Upper lobe of left lung (tissue), 6 donors: ENCODE measurements around the gene UBL5. TPM values are rescaled to one million over a fixed set of nuclear protein-coding genes. Genes with fewer than 3 reads are reported as not detected.

ENCODE experiments used
- ATAC-seq, 2 donors: fragments of 200-7000 bp; cut with Tn5 transposase; one replicate each; pipeline ENCODE4 v1.9.1; 2022; ENCODE audit warnings: mild to moderate bottlenecking in 2 of 2, moderate library complexity in 2 of 2; ENCODE audit not compliant: low FRiP score in 2 of 2
- DNase-seq, 2 donors: peaks; one replicate each; pipeline ENCODE4 v3.0.0-alpha.2; 2019 to 2020
- H3K27ac ChIP-seq, 4 donors: fragments of 200-600 bp; sonication (generic); one replicate each; pipeline ENCODE4 v1.5.1; 2016 to 2019
- H3K27me3 ChIP-seq, 4 donors: fragments of 200-600 bp; sonication (generic); one replicate each; pipeline ENCODE4 v1.5.1; 2017 to 2019
- H3K36me3 ChIP-seq, 4 donors: fragments of 200-600 bp; sonication (generic); one replicate each; pipeline ENCODE4 v1.5.1; 2016 to 2019
- H3K4me1 ChIP-seq, 4 donors: fragments of 200-600 bp; sonication (generic); one replicate each; pipeline ENCODE4 v1.5.1; 2018 to 2019
- H3K4me3 ChIP-seq, 4 donors: fragments of 200-600 bp; sonication (generic); one replicate each; pipeline ENCODE4 v1.5.1; 2017 to 2019; ENCODE audit warnings: mild to moderate bottlenecking in 2 of 4, moderate library complexity in 1 of 4
- H3K9me3 ChIP-seq, 4 donors: fragments of 200-600 bp; sonication (generic); one replicate each; pipeline ENCODE4 v1.5.1; 2018 to 2019
- CTCF ChIP-seq, 6 experiments: fragments of 450-650 bp in 4 of 6; fragments of 200-600 bp in 2 of 6; sonication (generic) in 2 of 6; IDR thresholded peaks; one replicate each; pipeline ENCODE4 v1.5.1; 2016 to 2019; ENCODE audit warnings: antibody characterized with exemption in 6 of 6
- EP300 ChIP-seq, 4 donors: sonication (generic); formaldehyde crosslinking; IDR thresholded peaks; one replicate each; pipeline ENCODE4 v1.5.1; 2017; ENCODE audit warnings: antibody characterized with exemption in 4 of 4, control low read depth in 2 of 4
- POLR2A ChIP-seq, 4 donors: fragments of 450-650 bp; IDR thresholded peaks; one replicate each; pipeline ENCODE4 v1.5.1; 2016 to 2017; ENCODE audit warnings: antibody characterized with exemption in 4 of 4, mild to moderate bottlenecking in 2 of 4
- POLR2AphosphoS5 ChIP-seq, 2 donors: sonication (generic); formaldehyde crosslinking; IDR thresholded peaks; one replicate each; pipeline ENCODE4 v1.5.1; 2017; ENCODE audit warnings: antibody characterized with exemption in 2 of 2
- WGBS, 2 donors: methylation state at CpG; one replicate each; pipeline ENCODE4 v1.1.5; 2017 to 2018; 5-methylcytosine and 5-hydroxymethylcytosine counted together
- total RNA-seq, 6 donors: library from RNA; depleted of rRNA in 4 of 6; stranded (reverse); fragments of >200 nt in 4 of 6; gene quantifications; one replicate each; pipeline versions ENCODE4 v1.1.0 to v1.2.1, GENCODE V29; 2016 to 2021
- donor health status: DM: no; HTN: no; CAD: no; lungs with moderate emphysema.
- donor health status: DM: no; HTN: yes; CAD: no; lungs with severe emphysema.

UBL5 gene
- total RNA-seq, 6 donors from 2014 or later, result 61.8 to 405 (median 255) TPM

DNA sequence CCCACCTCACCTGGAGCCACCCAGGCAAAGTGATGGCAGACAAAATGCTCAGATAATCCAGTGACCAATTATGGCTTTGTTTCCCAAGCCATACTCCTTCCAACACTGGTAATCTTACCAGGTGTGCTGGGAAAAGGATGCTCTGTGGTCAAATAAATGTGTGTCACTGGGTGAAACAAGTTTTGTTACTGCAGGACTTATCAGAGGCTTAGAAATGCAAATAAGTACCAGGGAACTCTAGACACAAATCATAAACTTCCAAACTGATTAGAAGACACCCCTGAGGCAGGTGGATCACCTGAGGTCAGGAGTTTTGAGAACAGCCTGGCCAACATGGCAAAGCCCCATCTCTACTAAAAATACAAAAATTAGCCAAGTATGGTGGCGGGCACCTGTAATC, 33.8 kb downstream of the UBL5 start:
- Histone ChIP-seq H3K27ac (no peak overlapping the region), H3K27me3 (no peaks in the 10 kb centered on the region), H3K9me3 (no peaks in the 10 kb centered on the region), H3K4me1 (peaks cover 0 to 15% (median 0%) of the 10 kb centered on the region in 4 donors), H3K36me3 (no peaks in the 10 kb centered on the region), H3K4me3 (no peak overlapping the region)
- no peak for DNase-seq
- TF ChIP-seq POLR2AphosphoS5 (IDR thresholded peaks at IDR 0.05), result no peak
- no peak for TF ChIP-seq CTCF (IDR thresholded peaks at IDR 0.05)
- no peak for TF ChIP-seq EP300 (IDR thresholded peaks at IDR 0.05)
- no peak for TF ChIP-seq POLR2A (IDR thresholded peaks at IDR 0.05)
- 95 to 100% methylated on average over 1 of the region's 1 CpG for WGBS, 2 donors
- ATAC-seq, result no peak

DNA sequence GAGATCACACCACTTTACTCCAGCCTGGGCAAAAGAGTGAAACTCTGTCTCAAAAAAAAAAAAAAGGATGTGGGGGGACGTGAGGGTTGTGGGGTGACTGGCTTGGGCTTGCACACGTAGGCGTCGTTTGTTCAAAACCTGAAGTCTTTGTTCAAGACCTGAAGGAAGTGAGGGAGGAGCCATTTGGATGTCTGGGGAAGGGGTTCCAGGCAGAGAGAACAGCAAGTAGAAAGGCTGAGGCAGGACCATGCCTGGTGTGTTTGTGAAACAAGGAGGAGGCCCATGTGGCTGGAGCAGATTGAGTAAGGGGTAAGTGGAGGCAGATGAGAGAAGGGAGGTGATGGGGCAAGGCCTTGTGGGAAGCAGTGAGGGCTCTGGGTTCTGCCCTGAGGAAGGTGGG, 35.2 kb downstream of the UBL5 start:
- no peak overlapping the region for H3K4me3 ChIP-seq
- WGBS, 2 donors, result 49 to 75% methylated on average over 4 of the region's 4 CpGs
- H3K4me1 ChIP-seq, result peaks cover 0 to 8% (median 0%) of the 10 kb centered on the region in 4 donors
- H3K36me3 ChIP-seq, result no peaks in the 10 kb centered on the region
- no peak for DNase-seq
- no peaks in the 10 kb centered on the region for H3K27me3 ChIP-seq
- TF ChIP-seq EP300 (IDR thresholded peaks at IDR 0.05), result no peak
- no peaks in the 10 kb centered on the region for H3K9me3 ChIP-seq
- no peak overlapping the region for H3K27ac ChIP-seq
- no peak for ATAC-seq

DNA sequence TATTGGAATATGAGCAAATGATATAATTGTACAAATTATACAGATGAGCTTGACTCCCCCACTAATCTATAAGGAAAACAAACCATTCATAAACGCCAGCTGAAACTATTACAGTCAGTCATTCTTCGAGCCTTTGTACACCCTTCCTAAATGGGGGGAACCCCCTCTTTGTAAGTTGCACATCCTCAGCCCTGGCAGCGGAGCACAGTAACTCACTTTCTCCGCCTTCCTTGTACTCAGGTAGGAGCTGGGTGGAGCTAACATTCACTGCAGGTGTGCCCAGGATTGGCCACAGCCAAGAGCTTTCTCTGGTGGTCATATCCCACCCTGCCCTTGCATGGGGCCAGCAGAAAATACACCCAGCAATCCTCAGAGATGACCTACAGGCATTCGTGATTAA, 36.0 kb downstream of the UBL5 start:
- no peak for ATAC-seq
- peaks cover 0 to under 1% (median 0%) of the 10 kb centered on the region in 4 donors for H3K4me1 ChIP-seq

GRCh38 chr19:9865732-9866501, 38.2 kb downstream of the UBL5 start:
- no peaks in the 10 kb centered on the region for H3K4me1 ChIP-seq
- no peak overlapping the region for H3K4me3 ChIP-seq
- H3K36me3 ChIP-seq, result no peaks in the 10 kb centered on the region
- no peak for DNase-seq
- H3K27me3 ChIP-seq, result no peaks in the 10 kb centered on the region
- no peak overlapping the region for H3K27ac ChIP-seq
- ATAC-seq, result no peak
- H3K9me3 ChIP-seq, result no peaks in the 10 kb centered on the region
- WGBS, 2 donors, result 82 to 86% methylated on average over 15 to 16 of the region's 16 CpGs
- TF ChIP-seq POLR2AphosphoS5 (IDR thresholded peaks at IDR 0.05) (no peak), CTCF (IDR thresholded peaks at IDR 0.05) (no peak), EP300 (IDR thresholded peaks at IDR 0.05) (no peak), POLR2A (IDR thresholded peaks at IDR 0.05) (no peak)

More for the DNA sequence above, 36.0 kb downstream of the UBL5 start:
- 88% methylated on average over 5 of the region's 5 CpGs for WGBS, 2 donors
- no peak overlapping the region for H3K27ac ChIP-seq
- H3K27me3 ChIP-seq, result no peaks in the 10 kb centered on the region
- no peak for TF ChIP-seq POLR2A (IDR thresholded peaks at IDR 0.05)
- TF ChIP-seq CTCF (IDR thresholded peaks at IDR 0.05), result no peak
- no peak for TF ChIP-seq EP300 (IDR thresholded peaks at IDR 0.05)
- TF ChIP-seq POLR2AphosphoS5 (IDR thresholded peaks at IDR 0.05), result no peak
- no peaks in the 10 kb centered on the region for H3K9me3 ChIP-seq
- no peak overlapping the region for H3K4me3 ChIP-seq
- H3K36me3 ChIP-seq, result no peaks in the 10 kb centered on the region
- DNase-seq, result no peak

GRCh38 chr19:9868983-9869617, 41.4 kb downstream of the UBL5 start:
- no peak for DNase-seq
- TF ChIP-seq POLR2A (IDR thresholded peaks at IDR 0.05) (no peak), EP300 (IDR thresholded peaks at IDR 0.05) (no peak), CTCF (IDR thresholded peaks at IDR 0.05) (no peak), POLR2AphosphoS5 (IDR thresholded peaks at IDR 0.05) (no peak)
- Histone ChIP-seq H3K9me3 (no peaks in the 10 kb centered on the region), H3K27me3 (no peaks in the 10 kb centered on the region), H3K36me3 (no peaks in the 10 kb centered on the region), H3K4me3 (no peak overlapping the region), H3K4me1 (no peaks in the 10 kb centered on the region), H3K27ac (no peak overlapping the region)
- 78 to 84% methylated on average over 7 of the region's 7 CpGs for WGBS, 2 donors
- no peak for ATAC-seq
